Left kidney (tissue), 8 donors: ENCODE results near the gene ZNF473. TPM values are rescaled to one million over a fixed set of nuclear protein-coding genes. Genes with fewer than 3 reads are reported as not detected.

Source experiments
- DNase-seq: peaks from one replicate; pipeline ENCODE4 v3.0.0-alpha.2; 2013
- long read RNA-seq, 8 donors: transcript quantifications; one replicate each; lab custom pipeline, GENCODE V29; 2026
- polyA plus RNA-seq: library from polyadenylated mRNA; unstranded; fragments of 120-200 nt; gene quantifications from one replicate; pipeline ENCODE4 v1.2.1, GENCODE V29; 2013; ENCODE audit not compliant: insufficient read length

ZNF473 gene
- polyA plus RNA-seq = 19.1 TPM
- long read RNA-seq, donor 1, full-length matches to known transcripts = 8 of 8 reads
- long read RNA-seq, donor 1, partial matches to known transcripts = 0 of 8 reads
- long read RNA-seq, donor 1, other reads (novel, unspliced or antisense) = 0 of 8 reads
- long read RNA-seq, donor 2, full-length matches to known transcripts = 6 of 6 reads
- long read RNA-seq, donor 2, partial matches to known transcripts = 0 of 6 reads
- long read RNA-seq, donor 2, other reads (novel, unspliced or antisense) = 0 of 6 reads
- long read RNA-seq, donor 3, full-length matches to known transcripts = 9 of 9 reads
- long read RNA-seq, donor 3, partial matches to known transcripts = 0 of 9 reads
- long read RNA-seq, donor 3, other reads (novel, unspliced or antisense) = 0 of 9 reads
- long read RNA-seq, donor 4, partial matches to known transcripts = 0 of 3 reads
- long read RNA-seq, donor 4, other reads (novel, unspliced or antisense) = 0 of 3 reads
- long read RNA-seq, donor 5, full-length matches to known transcripts = 13 of 13 reads
- long read RNA-seq, donor 5, partial matches to known transcripts = 0 of 13 reads
- long read RNA-seq, donor 5, other reads (novel, unspliced or antisense) = 0 of 13 reads
- long read RNA-seq, donor 6, full-length matches to known transcripts = 8 of 13 reads
- long read RNA-seq, donor 6, partial matches to known transcripts = 5 of 13 reads
- long read RNA-seq, donor 6, other reads (novel, unspliced or antisense) = 0 of 13 reads
- long read RNA-seq, donor 7, full-length matches to known transcripts = 10 of 10 reads
- long read RNA-seq, donor 7, partial matches to known transcripts = 0 of 10 reads
- long read RNA-seq, donor 7, other reads (novel, unspliced or antisense) = 0 of 10 reads
- long read RNA-seq, donor 8, full-length matches to known transcripts = 7 of 7 reads
- long read RNA-seq, donor 8, partial matches to known transcripts = 0 of 7 reads
- long read RNA-seq, donor 8, other reads (novel, unspliced or antisense) = 0 of 7 reads

- no peak for DNase-seq
Measured at GRCh38 chr19:50025794-50026549, at the start of gene ZNF473. Gene ZNF473, plus strand, starts transcription at chr19:50026005. Its CDS starts 5,078 bp downstream, at chr19:50031083.

- DNase-seq = no peak
Measured at GRCh38 chr19:49976496-49976895, 49.3 kb upstream of the ZNF473 start.

- DNase-seq = no peak
Measured at GRCh38 chr19:49977076-49977475, 48.7 kb upstream of the ZNF473 start.

DNA sequence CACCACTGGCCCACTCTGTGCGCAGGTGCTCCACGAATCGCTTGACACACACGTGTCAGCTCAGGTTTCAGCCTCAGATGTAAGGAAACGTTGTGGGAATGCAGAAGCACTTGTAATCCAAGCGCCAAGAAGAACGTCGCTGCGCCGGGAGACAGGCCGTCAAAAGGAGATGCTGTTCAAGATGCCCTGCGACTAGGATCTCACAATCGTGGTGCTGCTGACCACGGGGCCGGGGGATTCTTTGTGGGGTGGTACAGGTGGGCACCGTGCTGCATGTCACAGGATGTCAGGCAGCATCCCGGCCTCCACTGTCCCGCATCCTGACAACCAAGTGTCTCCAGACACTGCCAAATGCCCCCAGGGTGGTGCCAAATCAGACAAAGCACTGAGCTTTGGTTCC lies 47.9 kb upstream of the ZNF473 start:
- no peak for DNase-seq

DNA sequence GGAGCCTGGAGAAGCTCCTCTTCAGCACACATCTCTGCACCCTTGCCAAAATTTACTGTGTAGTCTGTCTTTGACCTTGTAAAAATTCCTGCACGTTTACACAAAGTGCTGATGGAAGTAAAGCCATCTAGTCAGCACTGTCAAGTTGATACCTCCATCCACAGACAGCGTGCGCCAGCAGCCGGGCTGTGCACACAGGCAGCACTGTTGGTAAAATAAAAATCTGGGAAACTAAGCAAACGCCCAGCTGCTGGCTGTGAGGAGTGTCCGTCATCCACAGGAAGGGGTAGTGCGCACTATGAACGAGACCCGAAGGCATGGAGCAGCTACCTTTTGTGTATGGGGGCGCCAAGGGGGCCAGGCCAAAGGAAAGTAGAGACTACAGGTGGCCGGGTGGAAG lies 47.5 kb upstream of the ZNF473 start:
- DNase-seq = no peak

DNA sequence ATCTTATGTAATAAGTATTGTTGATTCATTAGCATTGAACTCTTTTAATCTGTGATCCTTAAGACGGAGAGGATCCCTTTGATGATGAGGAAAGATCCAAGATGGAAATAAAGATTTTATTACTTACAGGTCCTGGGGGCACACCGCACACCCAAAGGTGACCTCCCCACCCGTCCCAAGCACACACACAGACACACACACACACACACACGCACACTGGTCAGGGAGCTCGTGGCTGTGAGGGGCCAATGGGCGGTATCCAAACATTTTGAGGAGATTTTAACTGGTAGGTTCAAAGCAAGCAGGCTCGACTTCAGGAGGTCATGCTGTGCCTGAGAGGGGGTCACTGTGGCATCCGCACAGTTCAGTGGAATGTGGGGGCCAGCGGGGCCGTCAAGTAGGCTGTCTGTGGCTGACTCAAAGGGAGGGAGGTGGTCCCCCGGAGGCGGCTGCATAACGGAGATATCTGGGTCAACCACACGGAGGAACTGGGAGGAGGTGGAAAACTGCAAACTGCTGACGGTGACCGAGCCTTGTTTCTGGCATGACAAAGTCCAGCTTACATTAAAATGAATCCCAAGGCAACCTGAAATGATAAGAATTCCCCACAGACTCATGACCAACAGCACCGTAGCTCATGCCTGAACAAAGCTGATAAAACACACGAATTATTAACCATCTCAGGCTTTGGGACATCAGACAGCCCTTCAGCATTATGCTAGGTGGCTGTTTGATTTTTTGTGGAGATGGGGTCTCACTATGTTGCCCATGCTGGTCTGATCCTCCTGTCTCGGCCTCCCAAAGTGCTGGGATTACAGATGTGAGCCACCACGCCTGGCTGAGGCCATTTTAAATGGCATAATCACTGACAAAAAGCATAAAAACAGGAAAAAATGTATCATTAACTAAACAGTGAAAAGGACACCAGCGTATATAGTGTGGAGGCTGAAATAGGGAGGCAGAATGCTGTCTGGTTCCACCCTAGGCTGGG lies 43.9 kb upstream of the ZNF473 start:
- DNase-seq = no peak

GRCh38 chr19:49983645-49984229 lies 42.1 kb upstream of the ZNF473 start:
- peak; percentile 19 for DNase-seq

GRCh38 chr19:49984491-49984890 lies 41.3 kb upstream of the ZNF473 start:
- DNase-seq = no peak

- no peak for DNase-seq
Measured at GRCh38 chr19:49985871-49986270, 39.9 kb upstream of the ZNF473 start.

DNA sequence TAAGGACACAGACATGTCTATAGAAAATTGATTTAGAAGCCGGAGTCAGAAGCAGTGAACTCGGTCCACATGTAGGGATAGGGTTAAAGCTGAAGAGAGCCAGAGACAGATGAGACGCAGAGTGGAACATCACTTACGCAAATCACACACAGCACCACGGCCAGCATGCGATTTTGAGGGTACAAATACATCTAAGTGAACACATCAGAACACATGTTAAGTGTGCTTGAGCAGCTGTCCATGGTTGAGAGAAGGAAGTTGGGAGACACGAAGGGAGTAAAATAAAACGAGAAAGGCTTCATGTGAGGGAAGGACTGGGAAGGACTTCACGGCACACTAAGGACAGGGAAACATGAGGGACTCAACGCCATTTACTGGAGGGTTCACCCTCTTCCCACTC lies 39.5 kb upstream of the ZNF473 start:
- no peak for DNase-seq

DNA sequence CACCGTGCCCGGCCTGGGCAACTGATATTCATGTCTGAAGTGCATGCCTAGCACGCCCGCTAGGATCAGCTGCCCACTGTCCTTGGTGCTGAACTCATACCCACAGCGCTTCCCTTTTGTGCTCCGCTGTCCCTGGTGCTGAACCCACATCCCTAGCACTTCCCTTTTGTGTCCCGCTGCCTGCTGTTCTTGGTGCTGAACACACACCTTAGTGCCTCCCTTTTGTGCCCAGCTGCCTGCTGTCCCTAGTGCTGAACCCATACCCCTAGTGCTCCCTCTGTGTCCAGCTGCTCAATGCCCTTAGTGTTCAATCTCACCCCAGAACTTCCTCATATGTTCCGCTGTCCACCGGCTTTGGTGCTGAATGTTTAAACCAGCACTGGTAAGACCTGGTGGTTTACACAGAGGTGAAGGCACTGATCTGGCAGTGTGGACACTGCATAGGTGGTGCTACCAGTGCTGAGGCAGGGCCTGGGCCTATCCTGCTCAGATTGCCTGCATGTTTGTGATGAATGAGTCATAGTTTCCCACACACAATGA lies 38.6 kb upstream of the ZNF473 start:
- DNase-seq = peak; percentile 97

GRCh38 chr19:49988007-49988406 lies 37.8 kb upstream of the ZNF473 start:
- DNase-seq = no peak

DNA sequence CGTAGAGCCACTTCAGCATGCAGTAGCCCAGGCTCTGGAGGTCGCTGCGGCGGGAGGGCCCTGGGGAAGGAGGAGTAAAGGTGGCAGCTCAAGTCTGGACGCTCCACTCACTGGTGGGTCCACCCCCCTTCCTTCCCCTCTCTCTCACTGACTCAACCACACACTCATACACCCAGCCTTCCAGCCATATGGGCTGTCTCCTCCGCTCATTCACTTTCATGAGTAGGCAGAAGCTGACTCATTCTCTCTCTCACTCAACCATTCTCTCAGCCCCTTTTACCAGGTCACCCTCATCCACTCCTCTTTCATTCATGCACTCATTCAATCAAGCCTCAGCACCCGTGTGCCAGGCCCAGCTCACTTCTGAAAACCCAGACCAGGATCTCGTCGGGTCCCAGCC lies 37.4 kb upstream of the ZNF473 start:
- DNase-seq = no peak

GRCh38 chr19:49997709-49998108 lies 28.1 kb upstream of the ZNF473 start:
- peak; percentile 21 for DNase-seq

DNA sequence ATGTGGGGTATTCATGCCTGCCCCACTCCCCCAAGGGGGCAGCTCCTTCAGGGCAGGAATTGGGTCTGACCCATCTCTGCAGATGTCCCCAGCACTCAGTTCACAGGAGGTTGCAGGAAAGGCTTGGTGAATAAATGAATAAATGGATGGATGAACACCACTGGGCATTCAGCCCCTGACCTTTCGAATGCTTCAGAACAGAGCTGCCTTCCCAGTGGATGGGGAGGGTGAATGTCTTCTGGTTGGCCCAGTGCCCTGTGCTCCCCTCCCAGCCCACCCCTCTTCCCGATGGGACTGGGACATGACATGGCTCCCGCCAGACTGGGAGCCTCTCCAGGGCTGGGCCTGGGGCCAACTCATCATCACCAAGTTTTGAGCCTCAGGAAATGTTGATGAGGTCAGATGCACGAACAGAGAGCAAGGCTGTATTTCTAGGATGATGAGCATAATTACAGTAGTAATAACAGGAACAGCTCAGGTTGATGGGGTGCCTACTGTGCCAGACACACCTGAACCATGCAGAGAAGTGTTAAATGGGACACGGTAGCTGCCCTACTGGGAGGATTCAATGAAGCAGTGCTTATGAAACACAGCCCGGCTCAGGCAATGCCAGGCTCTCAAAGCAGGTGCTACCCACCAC lies 26.3 kb upstream of the ZNF473 start:
- DNase-seq = no peak

GRCh38 chr19:50000038-50000840 lies 25.6 kb upstream of the ZNF473 start:
- DNase-seq = no peak

DNA sequence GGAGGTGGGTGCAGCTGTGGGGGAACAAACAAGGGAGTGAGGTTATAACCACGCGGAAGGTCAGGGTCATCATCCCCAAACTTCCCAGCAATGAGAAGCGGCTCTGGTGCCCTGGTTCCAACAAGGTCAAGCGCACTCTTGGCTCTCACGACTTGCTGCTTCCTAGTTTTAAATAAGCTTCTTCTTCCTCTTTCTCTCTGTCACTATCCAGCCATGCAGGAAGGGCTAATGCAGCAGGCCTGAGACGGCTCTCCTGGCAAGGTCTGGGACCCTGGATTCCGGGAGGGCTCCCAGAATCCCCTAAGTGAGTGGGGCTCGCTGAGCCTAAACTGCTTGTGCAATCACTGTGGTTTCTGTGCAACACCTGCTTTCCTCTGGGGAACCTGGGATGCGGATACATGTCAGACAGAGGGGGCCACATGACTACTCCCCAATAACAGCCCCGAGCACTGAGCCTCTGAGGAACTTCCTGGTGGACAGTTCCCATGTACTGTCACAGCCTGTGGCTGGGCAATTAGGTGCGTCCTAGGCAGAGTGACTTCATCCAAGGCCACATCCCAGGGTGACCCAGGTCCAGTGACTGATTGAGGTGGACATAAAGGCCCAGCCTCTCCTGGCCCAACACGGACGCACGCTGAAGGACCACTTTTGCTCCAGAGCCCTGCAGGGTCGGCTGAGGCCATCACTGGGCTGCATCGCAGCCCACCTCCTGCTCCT lies 24.8 kb upstream of the ZNF473 start:
- no peak for DNase-seq

DNA sequence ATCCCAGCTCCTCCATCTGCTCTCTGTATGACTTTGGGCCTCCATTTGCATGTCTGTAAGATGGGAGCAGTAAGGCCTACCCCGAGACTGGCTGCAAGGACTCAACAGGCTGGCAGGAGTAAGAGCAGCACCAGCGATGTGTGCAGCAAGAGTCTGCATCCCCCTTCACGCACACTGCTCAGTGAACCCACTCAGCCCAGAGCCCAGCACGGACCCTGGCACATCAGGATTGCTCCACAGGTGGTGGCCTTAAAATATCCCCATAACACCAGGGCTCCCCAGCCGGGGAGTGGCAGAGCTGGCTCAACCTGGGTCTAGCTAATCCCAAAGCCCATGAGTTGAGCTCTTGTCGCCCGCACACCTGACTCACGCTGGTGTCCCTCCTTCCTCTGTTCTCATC lies 24.0 kb upstream of the ZNF473 start:
- DNase-seq = no peak
